ENCODE results near the gene MOXD1. TPM values are rescaled to one million over a fixed set of nuclear protein-coding genes. Genes with fewer than 3 reads are reported as not detected.

MOXD1 gene
- total and polyA plus RNA-seq, 2 of the 8 experiments (the other 6 are each of a cell fraction or from before 2014, with no cell fraction given), result 1.6 to 3.5 TPM

DNA sequence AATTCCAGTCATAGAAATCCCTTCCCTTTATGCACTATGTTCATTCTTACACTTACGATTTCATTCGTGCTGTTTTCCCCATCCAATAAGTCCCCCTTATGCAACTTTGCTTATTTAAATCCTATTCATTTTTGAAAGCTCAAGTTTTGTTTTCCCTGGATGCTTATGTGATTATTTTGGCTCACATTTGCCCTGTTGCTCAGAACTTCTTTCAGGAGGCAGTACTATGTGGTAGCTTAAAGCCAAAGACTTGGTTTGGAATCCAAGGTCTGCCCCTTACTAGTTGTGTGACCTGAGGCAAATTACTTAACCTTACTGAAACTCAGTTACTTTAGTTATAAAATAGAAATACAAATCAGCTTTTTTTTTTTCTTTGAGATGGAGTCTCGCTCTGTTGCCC, 59.6 kb downstream of the MOXD1 start (continued):
- no peak for TF ChIP-seq CHD7 (IDR thresholded peaks at IDR 0.05; ENCODE audit: insufficient replicate concordance, low read length)
- TF ChIP-seq CHD1 (IDR thresholded peaks at IDR 0.05; ENCODE audit: low read depth, low read length), result no peak
- no peak for TF ChIP-seq ASH2L (IDR thresholded peaks at IDR 0.05; ENCODE audit: low read length)
- TF ChIP-seq TCF12 (IDR thresholded peaks at IDR 0.05; ENCODE audit: low read depth, low read length), result no peak
- no peak for TF ChIP-seq RBBP5 (IDR thresholded peaks at IDR 0.05; ENCODE audit: borderline replicate concordance, low read depth, low read length)
- TF ChIP-seq EGR1 (IDR thresholded peaks at IDR 0.05; ENCODE audit: borderline replicate concordance, low read depth, low read length), result no peak
- no peak for TF ChIP-seq MAFK (IDR thresholded peaks at IDR 0.05; ENCODE audit: low read depth, low read length)
- no peak for TF ChIP-seq TEAD4 (IDR thresholded peaks at IDR 0.05; ENCODE audit: low read depth, low read length)
- no peak for TF ChIP-seq GABPA (IDR thresholded peaks at IDR 0.05; ENCODE audit: borderline replicate concordance, insufficient read depth, low read length)
- TF ChIP-seq KDM1A (IDR thresholded peaks at IDR 0.05; ENCODE audit: borderline replicate concordance, low read length), result no peak
- TF ChIP-seq NRF1 (IDR thresholded peaks at IDR 0.05; ENCODE audit: low read depth, low read length), result no peak
- TF ChIP-seq CREB1 (IDR thresholded peaks at IDR 0.05), result no peak
- TF ChIP-seq, protein P1, sequence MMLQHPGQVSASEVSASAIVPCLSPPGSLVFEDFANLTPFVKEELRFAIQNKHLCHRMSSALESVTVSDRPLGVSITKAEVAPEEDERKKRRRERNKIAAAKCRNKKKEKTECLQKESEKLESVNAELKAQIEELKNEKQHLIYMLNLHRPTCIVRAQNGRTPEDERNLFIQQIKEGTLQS (IDR thresholded peaks at IDR 0.05; ENCODE audit: insufficient read depth, low read depth, low read length), result no peak
